IPS-15b (cell line): ENCODE data around the gene RBM20.

Experiments
- H3K27me3 ChIP-seq: one replicate; pipeline ENCODE4 v1.6.1; 2013; ENCODE audit warnings: low read length; ENCODE audit not compliant: control insufficient read depth, insufficient read depth
- H3K36me3 ChIP-seq: one replicate; pipeline ENCODE4 v1.6.1; 2013; ENCODE audit warnings: low read length; ENCODE audit not compliant: control insufficient read depth, insufficient read depth
- H3K4me1 ChIP-seq: one replicate; pipeline ENCODE4 v1.6.1; 2013; ENCODE audit warnings: mild to moderate bottlenecking, low read length; ENCODE audit not compliant: control insufficient read depth, insufficient read depth
- H3K4me3 ChIP-seq: one replicate; pipeline ENCODE4 v1.5.1; 2013; ENCODE audit warnings: low read depth, low read length
- H3K9ac ChIP-seq: one replicate; pipeline ENCODE4 v1.6.1; 2013; ENCODE audit warnings: low read depth, mild to moderate bottlenecking, low read length
- H3K9me3 ChIP-seq: one replicate; pipeline ENCODE4 v1.6.1; 2013; ENCODE audit warnings: mild to moderate bottlenecking, low read length; ENCODE audit not compliant: control insufficient read depth, insufficient read depth

RBM20 gene

DNA sequence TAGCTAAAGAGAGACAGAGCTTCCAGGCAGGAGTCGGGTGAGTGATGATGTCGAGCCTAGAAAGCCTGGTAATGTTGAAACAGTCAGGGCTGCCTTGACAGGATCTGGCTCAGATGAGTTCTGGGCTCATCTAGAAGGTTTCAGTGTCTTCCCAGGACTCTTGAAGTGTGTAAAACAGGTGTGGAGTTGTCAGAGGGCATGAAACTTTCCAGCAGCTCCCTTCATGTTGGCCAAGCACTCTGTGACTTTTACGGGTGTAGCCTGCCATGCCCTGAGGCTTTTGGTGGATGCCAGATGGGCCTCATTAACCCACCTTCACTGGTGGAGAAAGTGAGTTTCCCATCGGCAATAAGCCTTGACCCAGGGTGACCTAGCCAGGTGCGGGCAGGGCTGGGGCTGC lies 161.2 kb downstream of the RBM20 start:
- H3K4me3 ChIP-seq, result no peak overlapping the region
- H3K4me1 ChIP-seq, result peaks cover 2% of the 10 kb centered on the region
- no peaks in the 10 kb centered on the region for H3K9me3 ChIP-seq
- H3K36me3 ChIP-seq, result no peaks in the 10 kb centered on the region
- no peak overlapping the region for H3K9ac ChIP-seq
- H3K27me3 ChIP-seq, result no peaks in the 10 kb centered on the region

- H3K4me1 ChIP-seq, result peaks cover 2% of the 10 kb centered on the region
- H3K9ac ChIP-seq, result no peak overlapping the region
- no peaks in the 10 kb centered on the region for H3K27me3 ChIP-seq
- no peaks in the 10 kb centered on the region for H3K9me3 ChIP-seq
- H3K36me3 ChIP-seq, result no peaks in the 10 kb centered on the region
- no peak overlapping the region for H3K4me3 ChIP-seq
Observed at GRCh38 chr10:110806335-110806734, 162.2 kb downstream of the RBM20 start.

GRCh38 chr10:110808123-110808522 lies 164.0 kb downstream of the RBM20 start:
- no peaks in the 10 kb centered on the region for H3K36me3 ChIP-seq

GRCh38 chr10:110808615-110809014 lies 164.5 kb downstream of the RBM20 start:
- H3K36me3 ChIP-seq, result no peaks in the 10 kb centered on the region
- no peaks in the 10 kb centered on the region for H3K27me3 ChIP-seq
- no peak overlapping the region for H3K4me3 ChIP-seq
- no peaks in the 10 kb centered on the region for H3K9me3 ChIP-seq
- H3K9ac ChIP-seq, result no peak overlapping the region
- peaks cover 2% of the 10 kb centered on the region for H3K4me1 ChIP-seq

More at GRCh38 chr10:110808123-110808522, 164.0 kb downstream of the RBM20 start:
- Histone ChIP-seq H3K9ac (no peak overlapping the region), H3K4me3 (no peak overlapping the region), H3K4me1 (peaks cover 2% of the 10 kb centered on the region), H3K27me3 (no peaks in the 10 kb centered on the region), H3K9me3 (no peaks in the 10 kb centered on the region)

DNA sequence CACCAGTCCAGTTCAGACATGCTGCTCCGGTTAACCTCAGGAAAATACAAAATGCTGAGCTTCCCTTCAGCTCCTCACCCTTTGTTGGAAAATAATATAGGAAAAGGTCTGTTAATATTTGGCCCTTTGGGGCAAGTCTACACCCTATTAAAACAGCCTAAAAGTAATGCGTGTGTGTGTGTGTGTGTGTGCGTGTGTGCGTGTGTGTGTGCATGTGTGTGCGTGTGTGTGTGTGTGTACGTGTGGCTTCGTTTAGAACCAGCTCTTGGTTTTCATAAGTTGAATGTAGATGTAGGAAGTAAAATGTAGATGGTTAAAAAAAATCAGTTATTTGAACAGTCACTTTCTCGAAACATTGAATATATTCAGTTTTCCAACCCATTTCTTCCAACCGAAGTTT lies 166.5 kb downstream of the RBM20 start:
- Histone ChIP-seq H3K4me3 (no peak overlapping the region), H3K4me1 (no peaks in the 10 kb centered on the region), H3K9ac (no peak overlapping the region), H3K27me3 (no peaks in the 10 kb centered on the region), H3K36me3 (no peaks in the 10 kb centered on the region), H3K9me3 (no peaks in the 10 kb centered on the region)

GRCh38 chr10:110811791-110812581 lies 167.8 kb downstream of the RBM20 start:
- no peak overlapping the region for H3K4me3 ChIP-seq
- H3K4me1 ChIP-seq, result no peaks in the 10 kb centered on the region
- H3K27me3 ChIP-seq, result no peaks in the 10 kb centered on the region
- no peaks in the 10 kb centered on the region for H3K36me3 ChIP-seq
- H3K9ac ChIP-seq, result no peak overlapping the region
- H3K9me3 ChIP-seq, result no peaks in the 10 kb centered on the region

DNA sequence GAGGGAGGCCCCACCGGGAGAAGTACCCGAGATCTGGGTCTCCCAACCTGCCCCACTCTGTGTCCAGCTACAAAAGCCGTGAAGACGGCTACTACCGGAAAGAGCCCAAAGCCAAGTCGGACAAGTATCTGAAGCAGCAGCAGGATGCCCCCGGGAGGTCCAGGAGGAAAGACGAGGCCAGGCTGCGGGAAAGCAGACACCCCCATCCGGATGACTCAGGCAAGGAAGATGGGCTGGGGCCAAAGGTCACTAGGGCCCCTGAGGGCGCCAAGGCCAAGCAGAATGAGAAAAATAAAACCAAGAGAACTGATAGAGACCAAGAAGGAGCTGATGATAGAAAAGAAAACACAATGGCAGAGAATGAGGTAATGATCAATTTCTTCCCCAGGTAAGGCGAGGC lies 168.4 kb downstream of the RBM20 start:
- H3K4me3 ChIP-seq, result no peak overlapping the region
- no peak overlapping the region for H3K9ac ChIP-seq
- no peaks in the 10 kb centered on the region for H3K9me3 ChIP-seq
- no peaks in the 10 kb centered on the region for H3K4me1 ChIP-seq
- no peaks in the 10 kb centered on the region for H3K36me3 ChIP-seq
- H3K27me3 ChIP-seq, result no peaks in the 10 kb centered on the region

DNA sequence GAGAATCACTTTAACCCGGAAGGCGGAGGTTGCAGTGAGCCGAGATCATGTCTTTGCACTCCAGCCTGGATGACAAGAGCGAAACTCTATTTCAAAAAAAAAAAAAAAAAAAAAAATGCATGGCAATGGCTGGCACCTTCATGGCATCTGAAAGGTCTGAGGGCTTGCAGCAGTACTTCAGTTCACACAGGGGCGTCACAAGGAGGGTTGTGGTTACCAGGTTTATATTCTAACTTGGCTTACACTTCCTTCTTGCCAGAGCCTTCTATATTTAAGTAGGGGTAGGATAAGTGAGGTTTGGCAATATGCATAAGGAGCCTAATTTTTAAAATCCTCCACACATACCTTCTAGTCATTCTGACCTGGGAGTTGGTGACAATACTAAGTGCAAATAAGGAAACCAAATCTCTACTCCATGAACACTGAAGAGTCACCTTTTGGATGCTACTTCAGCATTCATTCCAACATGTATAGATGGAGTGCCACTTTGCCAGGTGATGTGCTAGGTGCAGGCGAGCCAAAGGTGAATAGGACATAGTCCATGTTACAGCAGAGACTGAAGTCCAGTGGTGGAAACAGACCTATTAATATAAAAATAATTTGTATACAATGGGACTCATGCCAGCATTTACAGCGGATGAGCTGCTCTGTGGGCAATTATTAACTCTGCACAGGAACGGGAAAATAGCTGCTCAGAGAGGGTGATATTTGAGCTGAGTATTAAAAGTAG lies 169.8 kb downstream of the RBM20 start:
- Histone ChIP-seq H3K4me3 (no peak overlapping the region), H3K27me3 (no peaks in the 10 kb centered on the region), H3K9me3 (no peaks in the 10 kb centered on the region), H3K9ac (no peak overlapping the region), H3K36me3 (no peaks in the 10 kb centered on the region), H3K4me1 (no peaks in the 10 kb centered on the region)

DNA sequence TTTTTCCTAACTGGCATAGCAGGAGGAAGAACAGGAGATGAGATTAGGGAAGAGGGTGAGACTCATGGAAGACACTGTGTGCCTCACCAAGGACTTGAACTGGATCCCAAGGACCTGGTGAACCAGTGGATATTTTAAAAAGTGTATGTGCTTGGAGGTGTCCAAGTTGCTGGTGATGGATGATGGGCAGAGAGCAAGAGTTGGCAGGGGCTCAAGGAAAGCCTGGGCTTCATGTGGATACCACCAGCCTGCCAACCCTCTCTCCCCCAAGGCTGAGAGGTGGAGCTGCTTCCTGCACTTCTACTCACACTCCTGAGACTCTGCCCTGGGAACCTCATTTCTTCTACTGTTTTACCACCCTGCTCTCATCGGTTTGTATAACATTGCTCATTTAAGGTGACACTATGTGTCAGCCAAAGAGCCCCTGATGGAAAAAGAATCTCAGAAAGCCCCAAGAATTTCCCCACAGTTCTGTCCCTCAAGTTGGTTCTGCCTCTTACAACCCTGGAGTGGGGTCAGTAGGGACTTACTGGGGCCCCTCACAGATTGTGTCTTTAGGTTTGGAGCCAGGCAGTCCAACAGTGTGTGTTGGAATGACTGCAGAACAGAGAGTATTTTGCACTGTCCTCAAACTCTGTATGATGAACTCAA lies 171.3 kb downstream of the RBM20 start:
- no peak overlapping the region for H3K9ac ChIP-seq

DNA sequence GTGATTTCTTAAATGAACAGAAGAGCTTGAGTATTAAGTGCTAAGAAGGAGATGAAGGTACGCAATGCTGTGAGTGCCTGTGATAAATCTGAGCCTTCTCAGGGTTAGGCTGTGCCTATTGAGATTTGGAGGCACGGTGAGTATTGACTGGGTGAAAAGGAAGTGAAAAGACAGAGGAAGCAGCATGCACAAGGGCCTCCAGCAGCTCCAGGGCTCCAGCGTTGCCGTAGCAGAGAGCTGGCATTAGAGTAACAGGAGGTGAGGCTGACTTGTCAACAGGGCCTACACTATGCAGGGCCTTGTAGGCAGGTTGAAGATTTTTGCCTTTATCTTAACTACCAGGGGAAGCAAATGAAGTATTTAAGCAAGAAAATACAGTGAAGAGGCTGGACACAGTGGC lies 173.5 kb downstream of the RBM20 start:
- H3K36me3 ChIP-seq, result no peaks in the 10 kb centered on the region
- no peaks in the 10 kb centered on the region for H3K9me3 ChIP-seq
- no peaks in the 10 kb centered on the region for H3K27me3 ChIP-seq
- H3K9ac ChIP-seq, result no peak overlapping the region
- peaks cover 4% of the 10 kb centered on the region for H3K4me1 ChIP-seq
- H3K4me3 ChIP-seq, result no peak overlapping the region

More for the DNA sequence above, 171.3 kb downstream of the RBM20 start:
- Histone ChIP-seq H3K9me3 (no peaks in the 10 kb centered on the region), H3K4me3 (no peak overlapping the region), H3K4me1 (no peaks in the 10 kb centered on the region), H3K36me3 (no peaks in the 10 kb centered on the region), H3K27me3 (no peaks in the 10 kb centered on the region)

DNA sequence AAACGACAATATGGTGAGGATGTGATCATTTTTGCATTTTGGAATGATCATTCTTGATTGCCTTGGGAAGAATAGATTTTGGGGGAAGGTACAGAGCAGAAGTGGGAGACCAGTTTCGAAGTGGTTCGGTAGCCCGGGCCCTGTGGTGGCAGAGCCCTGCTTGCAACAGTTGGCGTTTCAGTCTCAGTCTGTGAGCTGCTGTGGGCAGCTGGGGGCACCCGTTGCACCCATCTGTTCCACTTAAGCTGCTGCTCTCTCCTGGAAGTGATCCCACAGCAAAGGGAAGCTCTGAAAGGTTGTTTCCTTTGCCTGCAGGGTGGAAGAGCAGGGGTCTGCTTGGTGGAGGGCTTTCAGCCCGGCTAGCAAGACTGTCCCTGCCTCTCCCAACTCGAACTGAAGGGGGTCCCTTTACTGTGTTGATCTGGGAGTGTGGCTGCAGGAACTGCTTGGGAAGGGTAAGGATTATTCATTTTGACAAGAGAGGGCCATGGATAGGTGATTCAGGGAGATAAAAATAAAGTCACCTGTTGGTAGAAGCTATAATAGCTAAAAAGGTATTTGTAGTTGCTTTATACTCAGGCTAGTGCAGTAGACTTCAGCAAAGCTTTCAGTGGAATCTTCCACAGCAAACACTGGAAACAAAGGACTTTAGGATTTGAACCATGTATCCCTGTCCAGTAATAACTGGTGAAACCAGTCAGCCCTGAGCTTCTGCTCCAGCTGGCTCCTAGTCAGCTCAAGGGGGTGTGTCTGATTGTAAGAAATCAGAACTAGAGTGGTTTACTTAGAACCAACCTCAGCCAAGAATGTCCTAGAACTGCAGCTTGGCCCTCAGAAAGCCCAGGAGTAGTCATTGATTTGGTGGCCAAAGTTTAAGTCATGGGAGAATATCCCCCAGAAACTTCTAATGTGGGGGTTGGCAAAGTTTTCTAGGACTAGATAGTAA lies 174.4 kb downstream of the RBM20 start:
- Histone ChIP-seq H3K36me3 (no peaks in the 10 kb centered on the region), H3K9me3 (no peaks in the 10 kb centered on the region), H3K4me1 (peaks cover 8% of the 10 kb centered on the region), H3K4me3 (no peak overlapping the region), H3K27me3 (no peaks in the 10 kb centered on the region), H3K9ac (no peak overlapping the region)
